GM21390 (cell line): ENCODE results near the gene FAM20C.
"Not testable (repeated sequence)": the region's sequence is repeated elsewhere in the genome, so short reads cannot be mapped to it uniquely, and the experiment has no call there.

ENCODE experiments used
- ATAC-seq: cut with Tn5 transposase; IDR thresholded peaks from one replicate; pipeline ENCODE4 v1.9.1; 2021; ENCODE audit not compliant: unreplicated experiment

Gene FAM20C

DNA sequence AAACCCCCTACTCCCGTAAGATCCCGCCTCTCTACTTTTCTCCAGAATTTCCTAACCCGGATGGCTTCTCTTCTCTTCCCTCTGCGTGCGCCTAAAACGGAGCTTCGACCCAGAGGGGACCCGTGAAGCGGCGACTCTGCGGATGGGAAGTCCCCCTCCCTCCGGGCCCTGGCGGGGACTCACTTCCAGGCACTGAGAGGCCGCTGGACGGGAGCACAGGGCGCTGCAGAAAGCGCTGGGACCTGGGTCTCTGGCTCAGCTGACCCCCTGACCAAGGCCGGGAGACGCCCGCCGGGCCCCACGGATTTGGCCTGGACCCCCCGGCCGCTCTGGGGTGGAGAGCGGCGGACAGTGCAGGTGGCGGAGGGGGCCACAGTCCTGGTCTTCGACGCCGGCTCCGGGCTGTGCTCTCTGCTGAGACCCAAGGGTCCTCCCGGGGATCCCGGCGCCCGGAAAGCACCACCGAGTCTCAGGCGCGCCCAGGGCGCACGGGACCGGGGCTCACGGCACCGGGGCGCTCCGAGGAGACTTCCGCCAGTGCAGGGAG, 96.9 kb downstream of the FAM20C start:
- no peak for ATAC-seq

DNA sequence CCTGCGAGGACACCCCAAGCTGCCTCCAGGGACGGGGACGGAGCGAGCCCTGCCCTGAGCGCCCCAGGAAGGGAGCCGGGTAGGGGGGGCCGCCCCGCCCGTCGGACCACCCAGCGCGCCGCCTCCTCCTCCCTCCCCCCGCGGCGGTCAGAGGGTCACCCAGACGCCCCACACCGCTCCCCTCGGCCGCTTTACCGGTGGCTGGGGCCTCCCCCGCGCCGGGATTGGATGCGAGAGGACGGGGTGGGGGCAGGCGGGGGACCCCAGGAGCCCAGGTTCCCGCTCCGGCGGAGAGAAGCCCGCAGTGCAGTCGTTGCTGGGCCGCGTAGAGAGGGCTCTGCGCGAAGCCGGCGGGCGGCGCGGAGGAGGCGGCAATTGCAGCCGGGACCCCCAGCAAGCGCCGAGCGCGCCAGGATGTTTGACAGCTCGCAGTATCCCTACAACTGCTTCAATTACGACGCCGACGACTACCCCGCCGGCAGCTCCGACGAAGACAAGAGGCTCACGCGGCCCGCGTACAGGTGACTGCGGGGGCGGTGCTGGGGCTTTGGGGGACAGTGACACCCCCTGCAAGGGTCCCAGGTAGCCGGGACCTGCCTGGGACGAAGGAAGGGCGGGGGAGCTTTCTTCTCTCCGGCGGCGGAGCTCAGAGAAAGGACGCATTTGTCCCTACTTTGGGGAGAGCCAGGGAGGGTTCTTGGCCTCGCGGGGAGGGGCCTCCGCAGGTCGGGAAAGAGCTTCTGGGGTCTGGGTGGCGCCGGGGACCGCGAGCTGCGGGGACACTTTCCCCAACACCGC, 97.6 kb downstream of the FAM20C start, which contains the start of gene FOXL3:
Gene FOXL3 (plus strand): TSS at position 415 of the 798 bp plus-strand sequence. CDS start 0 bp downstream, at position 415.
- no peak for ATAC-seq

DNA sequence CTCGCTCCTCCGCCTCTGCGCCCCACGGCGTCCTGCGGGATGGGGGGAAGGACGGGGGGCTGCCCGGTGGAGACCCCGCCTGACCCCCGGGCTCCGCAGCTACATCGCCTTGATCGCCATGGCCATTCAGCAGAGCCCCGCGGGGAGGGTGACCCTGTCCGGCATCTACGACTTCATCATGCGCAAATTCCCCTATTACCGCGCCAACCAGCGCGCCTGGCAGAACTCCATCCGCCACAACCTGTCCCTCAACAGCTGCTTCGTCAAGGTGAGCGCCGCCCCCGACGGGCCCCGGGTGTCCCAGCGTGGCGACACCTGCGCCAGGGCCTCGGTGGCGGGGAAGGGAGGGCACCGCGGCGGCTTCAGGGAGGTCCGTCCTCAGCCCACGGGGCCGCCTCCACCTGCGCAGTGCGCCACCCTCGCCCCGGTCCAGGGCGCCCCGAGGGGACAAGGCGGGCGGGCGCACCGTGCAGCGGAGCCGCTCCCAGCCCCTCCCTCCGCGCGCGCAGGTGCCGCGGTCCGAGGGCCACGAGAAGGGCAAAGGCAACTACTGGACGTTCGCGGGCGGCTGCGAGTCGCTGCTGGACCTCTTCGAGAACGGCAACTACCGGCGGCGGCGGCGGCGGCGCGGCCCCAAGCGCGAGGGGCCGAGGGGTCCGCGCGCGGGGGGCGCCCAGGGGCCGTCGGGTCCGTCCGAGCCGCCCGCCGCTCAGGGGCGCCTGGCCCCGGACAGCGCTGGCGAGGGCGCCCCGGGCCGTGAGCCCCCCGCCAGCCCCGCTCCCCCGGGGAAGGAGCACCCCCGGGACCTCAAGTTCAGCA, 98.4 kb downstream of the FAM20C start:
- ATAC-seq, result no peak

DNA sequence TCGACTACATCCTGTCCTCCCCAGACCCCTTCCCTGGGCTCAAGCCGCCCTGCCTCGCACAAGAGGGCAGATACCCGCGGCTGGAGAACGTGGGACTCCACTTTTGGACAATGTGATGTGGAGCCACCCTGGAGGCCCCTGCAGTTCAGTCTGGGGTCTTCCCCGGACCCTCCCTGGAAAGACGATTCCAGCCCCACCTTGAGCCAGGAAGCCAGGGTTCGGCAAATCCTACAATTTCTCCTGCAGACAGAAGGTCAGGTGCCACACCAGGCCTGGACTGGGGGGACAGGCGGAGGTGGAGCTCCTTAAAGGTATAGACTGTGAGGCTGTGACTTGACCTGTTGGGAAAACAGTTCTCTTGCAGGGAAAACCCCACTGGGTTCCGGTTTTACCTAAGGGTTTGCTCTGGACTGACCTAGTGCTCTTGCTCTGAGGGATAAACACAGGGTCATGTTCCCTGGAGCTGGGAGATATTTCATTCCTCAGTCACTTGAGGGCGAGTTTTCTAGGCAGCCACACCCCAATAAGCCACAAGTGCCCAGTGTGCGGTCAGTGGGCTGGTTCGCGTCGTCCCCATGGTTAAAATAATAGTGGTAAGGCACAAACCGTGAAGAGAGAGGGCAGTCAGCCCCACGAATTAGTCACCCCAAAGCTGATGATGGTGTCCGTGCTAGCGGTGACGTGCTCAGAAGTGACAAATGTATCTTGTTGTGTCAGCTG, 99.2 kb downstream of the FAM20C start:
- ATAC-seq, result no peak

DNA sequence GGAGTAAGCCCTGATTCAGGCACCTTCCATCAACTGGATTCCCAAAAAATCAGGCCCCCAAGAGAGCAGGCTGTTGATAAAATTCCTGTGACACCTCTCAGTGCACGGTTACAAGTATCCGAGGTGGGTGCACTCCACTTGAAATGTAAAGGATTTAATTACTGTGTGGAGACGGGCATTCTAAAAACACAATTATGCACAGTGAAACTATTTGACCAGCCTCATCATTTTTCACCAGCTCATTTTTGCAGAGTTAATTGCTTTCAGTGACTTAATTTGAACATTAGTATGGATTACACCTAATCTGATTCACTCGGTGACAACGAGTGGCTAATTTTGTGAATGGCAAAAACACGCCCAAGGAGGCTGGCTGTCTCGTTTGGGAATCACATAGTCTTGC, 99.9 kb downstream of the FAM20C start:
- ATAC-seq, result no peak

DNA sequence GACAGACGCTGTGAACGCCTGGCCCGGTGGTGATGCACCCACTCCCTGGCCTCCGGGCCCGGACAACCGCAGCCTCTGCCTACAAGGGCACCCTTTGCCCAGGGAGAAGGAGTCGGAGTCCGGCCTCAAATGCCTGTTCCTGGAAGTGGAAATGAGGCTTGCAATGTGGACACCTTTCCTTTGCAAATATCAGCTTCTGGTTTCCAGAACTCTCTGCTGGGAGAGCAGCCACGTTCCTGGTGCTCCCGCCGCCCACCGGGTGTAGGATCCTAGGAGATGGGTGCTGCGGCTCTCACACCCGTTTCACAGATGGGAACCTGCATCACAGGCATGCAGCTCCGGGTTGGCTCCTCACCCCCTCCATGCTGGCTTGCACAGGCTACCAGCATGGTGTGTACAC, 100.5 kb downstream of the FAM20C start:
- ATAC-seq, result no peak

DNA sequence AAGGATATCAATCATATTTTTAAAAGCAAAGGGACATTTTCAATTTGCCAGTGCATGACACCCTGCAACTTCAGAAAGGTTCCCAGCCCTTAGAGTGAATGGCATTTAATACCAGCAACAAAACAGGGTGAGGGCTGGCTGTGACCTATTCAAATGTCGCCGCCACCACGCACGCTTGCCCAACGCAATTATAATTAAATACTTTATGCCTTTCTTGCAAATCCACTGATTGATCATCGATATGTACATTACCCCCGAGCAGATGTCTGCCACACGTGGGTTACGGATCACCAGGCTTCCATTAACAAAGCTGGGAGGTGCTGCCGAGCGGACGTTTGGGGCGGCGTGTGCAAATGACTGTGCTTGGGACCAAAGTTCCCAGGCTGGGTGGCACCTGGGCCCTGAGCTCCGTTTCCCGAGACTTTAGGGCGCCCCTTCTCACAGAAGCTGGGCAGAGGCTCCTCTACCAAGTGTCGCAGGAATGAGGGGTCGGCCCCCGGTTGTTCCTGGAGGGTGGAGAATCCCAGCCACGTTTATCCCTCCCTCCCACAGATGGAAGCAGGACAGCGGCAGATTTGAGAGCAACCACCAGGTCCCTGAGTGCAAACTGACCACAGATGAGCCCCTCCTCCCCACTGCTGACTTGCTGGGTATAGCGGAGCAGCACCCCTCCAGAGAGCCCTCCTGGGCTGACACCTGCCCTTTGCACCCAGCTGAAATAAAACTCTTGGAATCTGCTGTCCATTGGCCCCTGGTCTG, 101.5 kb downstream of the FAM20C start:
- no peak for ATAC-seq

DNA sequence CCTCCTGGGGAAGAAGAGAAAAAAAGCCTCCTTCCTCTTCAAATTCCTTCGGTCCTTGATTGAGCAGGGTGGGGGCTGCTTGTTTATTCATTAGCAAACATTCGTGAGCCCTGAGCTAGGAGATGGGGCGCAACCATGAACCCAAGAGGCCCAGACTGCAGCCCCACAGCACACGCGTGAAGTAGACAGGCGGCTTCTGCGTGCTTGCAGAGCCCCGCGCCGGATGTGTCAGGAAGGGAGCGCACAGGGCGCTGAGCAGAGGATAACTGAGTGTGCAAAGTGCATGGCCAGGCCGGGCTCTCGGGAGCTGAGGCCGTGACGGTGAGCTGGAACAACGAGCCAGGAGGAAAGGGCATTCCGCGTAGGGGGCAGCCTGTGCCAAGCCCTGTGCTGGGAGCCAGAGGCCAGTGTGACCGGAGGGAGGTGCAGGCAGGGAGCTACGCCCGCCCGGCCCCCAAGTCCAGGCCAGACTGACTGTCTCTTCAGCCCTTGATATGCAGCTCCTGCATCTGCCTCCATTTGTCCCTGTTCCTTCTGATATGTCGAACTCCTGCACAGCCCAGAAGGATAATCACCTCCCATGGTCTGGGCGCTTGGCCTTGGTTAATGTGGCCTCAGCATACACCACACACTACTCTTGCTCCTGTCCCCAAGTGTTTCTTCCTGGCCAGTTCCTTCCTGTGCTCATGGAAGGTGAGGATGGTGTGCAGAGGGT, 102.2 kb downstream of the FAM20C start:
- no peak for ATAC-seq

DNA sequence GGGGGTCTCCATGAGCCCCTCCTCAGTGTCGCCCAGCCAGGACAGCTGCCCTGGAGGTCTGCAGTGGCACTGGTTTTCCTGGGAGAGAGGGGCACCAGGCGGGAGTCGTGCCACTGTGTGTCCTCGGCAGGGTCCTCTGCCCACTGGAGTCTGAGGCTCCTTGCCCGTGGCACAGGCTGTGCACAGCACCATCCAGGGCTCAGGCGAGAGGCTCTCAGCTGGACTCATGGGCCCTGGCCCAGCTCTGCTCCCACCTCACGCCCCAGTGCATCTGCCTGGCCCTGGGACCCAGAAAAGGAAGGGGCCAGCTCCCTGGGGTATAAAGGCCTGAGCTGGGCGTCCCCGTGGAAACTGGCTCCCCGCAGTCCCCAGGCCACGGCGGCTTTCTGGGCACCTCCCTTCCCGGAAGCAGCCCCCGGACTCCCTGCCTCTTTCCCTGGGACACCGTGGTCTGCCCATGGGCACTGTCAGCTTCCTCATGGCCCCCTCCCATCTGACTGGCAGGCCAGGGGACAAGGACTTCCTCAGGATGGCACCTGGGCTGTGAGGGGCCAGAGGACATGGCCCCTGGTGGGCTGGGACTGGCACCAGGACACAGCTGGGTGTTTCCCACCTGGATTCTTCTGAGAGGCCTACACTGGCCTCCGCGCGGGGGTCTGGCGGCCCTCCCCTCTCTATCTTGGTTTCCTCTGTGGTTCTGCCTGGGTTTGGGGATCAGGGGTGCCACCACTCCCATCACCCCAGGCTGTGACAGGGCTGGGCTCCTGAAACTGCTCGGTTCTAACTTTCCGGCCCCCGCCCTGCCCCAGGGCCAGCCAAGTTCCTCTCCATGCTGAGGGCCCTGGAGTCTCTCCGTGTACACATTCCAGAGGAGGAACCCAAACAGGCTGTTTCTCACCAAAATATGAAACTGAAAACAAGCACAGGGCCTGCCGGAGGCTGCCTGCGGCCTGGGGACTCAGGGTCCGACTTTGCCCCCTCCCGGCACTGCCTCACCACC, 103.1 kb downstream of the FAM20C start:
- no peak for ATAC-seq

DNA sequence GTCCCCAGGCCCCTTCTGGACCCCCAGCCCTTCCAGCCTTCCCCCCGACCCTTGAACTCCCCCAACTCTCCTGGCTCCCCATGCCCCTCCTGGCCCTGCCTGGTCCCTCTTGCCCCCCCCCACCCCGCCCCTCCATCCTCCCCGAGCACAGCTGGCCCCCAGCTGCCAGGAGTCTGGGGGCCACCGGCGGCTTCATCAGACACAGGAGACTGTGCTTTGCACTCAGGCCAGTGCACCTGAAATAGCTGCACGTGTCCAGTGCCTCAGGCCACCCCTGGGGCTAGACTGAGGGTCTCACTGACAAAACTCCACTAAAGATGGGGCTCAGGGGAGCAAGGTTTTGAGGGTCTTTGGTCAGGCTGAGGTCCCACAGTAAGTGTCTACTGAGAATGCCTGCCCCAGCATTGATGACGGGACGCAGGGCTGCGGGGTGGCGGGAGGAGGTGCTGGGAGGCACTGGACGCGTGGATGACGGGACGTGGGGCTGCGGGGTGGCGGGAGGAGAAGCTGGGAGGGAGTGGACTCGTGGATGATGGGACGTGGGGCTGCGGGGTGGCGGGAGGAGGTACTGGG, 104.1 kb downstream of the FAM20C start:
- no peak for ATAC-seq

DNA sequence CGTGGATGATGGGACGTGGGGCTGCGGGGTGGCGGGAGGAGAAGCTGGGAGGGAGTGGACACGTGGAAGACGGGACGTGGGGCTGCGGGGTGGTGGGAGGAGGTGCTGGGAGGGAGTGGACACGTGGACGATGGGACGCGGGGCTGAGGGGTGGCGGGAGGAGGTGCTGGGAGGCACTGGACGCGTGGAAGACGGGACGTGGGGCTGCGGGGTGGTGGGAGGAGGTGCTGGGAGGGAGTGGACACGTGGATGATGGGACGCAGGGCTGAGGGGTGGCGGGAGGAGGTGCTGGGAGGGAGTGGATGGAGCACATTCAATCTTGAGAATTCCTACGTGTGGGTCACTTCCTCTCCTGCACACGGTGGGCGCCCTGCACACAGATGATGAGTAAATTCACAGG, 104.8 kb downstream of the FAM20C start:
- ATAC-seq, result not testable (repeated sequence)

DNA sequence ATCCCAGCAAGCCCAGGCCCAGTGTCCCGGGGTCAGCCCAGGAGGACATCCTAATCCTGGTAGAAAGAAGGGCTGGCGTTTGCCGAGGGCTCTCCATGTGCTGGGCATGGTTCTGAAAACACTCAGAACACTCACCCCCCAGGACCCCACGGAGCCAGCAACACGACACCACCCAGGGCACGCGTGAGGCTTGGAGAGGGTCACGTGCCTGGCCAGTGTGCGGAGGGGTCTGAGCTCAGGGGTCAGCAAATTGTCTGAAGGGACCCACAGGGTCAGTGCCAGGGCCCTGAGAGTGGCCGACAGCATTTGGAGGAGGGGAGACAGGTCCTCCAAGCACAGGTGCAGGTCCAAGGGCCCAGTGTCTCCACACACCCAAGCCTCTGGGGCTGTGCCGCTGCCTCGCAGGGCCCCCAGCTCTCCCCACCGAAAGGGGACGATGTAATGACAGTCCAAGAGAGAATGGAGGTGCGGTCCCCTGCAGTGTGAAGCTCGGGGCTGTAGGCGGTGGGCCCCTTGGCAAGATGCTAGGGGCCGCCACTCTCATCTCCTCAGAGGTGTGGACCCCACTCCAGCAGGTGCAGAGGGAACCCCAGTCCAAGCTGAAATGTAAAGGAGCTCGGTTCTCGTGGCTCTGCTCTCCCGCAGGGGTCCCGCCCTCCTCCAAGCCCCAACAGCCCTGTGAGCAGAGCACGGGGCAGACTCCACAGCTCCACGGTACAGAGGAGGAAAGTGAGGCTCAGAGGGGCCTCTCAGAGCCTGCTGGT, 105.4 kb downstream of the FAM20C start:
- no peak for ATAC-seq

DNA sequence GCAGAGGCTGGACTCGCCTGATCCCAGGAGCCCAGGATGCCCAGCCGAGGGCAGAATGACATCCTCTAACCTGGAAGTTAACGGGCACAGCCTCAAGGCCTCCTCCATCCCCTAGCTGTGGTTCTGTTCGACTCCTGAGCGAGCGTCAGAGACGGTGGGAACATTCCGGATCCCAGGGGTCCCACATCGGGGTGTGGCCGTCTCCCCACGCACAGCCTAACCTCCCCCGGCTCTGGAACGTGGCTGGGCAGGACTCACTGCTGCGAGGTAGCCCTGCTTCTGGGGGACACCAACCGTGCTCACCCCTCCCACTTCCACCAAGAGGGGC, 106.0 kb downstream of the FAM20C start:
- no peak for ATAC-seq

DNA sequence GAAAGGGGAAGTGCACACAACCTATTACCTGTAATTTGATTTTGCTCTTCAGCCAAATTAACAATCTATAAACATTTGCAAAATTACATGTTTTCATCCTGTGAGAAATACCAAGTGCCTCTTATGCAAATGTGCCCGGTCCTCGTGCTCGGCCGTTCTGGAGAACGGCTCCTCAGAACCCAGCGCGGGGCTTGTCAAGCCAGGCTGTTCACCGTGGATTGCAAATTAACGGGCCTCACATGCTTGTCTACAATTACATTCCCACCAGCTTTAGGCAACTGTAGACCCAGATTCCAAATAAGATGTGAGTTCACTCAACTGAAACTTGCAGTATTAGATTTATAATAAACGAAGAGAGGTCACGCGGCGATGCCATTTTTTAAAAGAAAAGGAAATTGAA, 106.4 kb downstream of the FAM20C start:
- ATAC-seq, result no peak

DNA sequence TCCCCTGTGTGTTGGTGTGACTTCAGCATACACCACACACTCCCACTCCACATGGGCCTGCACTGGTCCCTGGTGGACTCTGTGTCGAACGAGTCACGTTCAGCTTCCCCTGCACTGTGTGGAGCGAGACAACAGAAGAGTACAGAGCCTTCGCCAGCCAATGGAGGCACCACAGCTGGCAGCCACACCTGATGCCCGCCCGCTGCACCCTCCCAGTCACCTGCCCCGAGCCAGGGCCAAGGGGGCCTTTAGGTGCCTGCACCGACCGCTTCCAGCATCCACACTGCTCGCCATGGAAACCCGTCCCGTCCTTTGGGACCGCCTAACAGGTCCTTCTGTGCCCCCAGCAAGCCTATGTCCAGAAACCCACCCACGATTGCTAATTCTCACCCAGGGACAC, 106.8 kb downstream of the FAM20C start:
- ATAC-seq, result no peak

DNA sequence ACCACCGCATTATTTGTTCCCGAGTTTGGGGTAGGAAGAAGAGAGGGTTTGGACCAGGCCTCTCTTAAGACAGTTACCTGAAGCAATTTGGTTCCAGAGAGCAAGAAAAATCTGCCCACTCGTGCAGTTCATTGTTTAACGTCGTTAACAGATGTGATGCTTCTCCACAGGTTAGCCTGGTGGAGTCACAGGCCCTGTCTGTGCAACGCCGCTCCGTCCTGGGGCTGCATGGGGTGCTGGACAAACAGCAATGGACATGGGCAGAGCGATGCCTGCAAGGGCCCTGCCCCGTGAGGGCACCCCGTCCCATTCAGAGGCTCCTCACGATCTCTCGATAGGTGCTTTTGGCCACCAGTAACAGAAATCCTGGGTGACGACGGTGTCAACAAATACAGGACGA, 107.3 kb downstream of the FAM20C start:
- ATAC-seq, result no peak

DNA sequence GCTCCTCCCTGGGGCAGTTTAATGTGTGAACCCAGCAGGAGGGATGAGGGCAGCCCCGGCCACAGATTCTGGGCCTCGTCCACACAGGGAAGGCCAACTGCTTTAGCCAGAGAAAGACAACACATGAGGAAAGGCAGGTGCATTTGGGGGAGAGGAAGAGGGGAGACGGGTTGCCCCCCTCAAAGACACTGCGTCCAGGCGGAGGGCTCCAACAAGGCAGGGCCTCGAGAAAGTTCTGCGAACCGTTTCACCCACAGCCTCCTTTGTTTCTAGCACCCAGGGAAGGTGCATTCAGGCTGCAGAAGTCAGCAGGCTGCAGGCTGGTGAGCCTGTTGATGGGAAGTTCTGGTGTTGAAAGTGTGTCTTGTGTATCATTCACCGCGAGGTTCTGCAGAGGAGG, 107.7 kb downstream of the FAM20C start:
- ATAC-seq, result no peak
